Measurements from ENCODE around the gene RAPGEF2. TPM values are rescaled to one million over a fixed set of nuclear protein-coding genes. Genes with fewer than 3 reads are reported as not detected.
"Not testable (repeated sequence)": the region's sequence is repeated elsewhere in the genome, so short reads cannot be mapped to it uniquely, and the experiment has no call there.

The RAPGEF2 gene
- total and polyA plus RNA-seq, 8 donors, result 4.3 to 27.5 (median 13.9) TPM

DNA sequence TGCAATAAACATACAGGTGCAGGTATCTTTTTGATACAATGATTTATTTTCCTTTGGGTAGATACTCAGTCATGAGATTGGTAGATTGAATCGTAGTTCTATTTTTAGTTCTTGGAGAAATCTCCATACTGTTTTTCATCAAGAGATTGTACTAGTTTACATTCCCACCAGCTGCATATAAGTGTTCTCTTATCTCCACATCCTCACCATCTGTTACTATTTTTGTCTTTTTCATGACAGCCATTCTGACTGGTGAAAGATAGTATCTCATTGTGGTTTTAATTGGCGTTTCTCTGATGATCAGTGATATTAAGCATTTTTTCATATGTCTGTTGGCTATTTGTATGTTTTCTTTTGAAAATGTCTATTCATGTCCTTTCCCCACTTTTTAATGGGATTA lies 202.2 kb downstream of the RAPGEF2 start:
- peaks cover 0 to 1% (median 1%) of the 10 kb centered on the region in 3 donors for H3K4me1 ChIP-seq
- H3K27me3 ChIP-seq, result no peaks in the 10 kb centered on the region
- ATAC-seq (no peak), DNase-seq (no peak), FAIRE-seq (no peak)
- TF ChIP-seq, protein P1, sequence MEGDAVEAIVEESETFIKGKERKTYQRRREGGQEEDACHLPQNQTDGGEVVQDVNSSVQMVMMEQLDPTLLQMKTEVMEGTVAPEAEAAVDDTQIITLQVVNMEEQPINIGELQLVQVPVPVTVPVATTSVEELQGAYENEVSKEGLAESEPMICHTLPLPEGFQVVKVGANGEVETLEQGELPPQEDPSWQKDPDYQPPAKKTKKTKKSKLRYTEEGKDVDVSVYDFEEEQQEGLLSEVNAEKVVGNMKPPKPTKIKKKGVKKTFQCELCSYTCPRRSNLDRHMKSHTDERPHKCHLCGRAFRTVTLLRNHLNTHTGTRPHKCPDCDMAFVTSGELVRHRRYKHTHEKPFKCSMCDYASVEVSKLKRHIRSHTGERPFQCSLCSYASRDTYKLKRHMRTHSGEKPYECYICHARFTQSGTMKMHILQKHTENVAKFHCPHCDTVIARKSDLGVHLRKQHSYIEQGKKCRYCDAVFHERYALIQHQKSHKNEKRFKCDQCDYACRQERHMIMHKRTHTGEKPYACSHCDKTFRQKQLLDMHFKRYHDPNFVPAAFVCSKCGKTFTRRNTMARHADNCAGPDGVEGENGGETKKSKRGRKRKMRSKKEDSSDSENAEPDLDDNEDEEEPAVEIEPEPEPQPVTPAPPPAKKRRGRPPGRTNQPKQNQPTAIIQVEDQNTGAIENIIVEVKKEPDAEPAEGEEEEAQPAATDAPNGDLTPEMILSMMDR (IDR thresholded peaks at IDR 0.05), result no peak
- H3K36me3 ChIP-seq, result no peaks in the 10 kb centered on the region
- no peak overlapping the region for H3K4me3 ChIP-seq
- intact Hi-C loops (cut with DNase I), result no loop called here
- 92 to 95% methylated on average over 2 of the region's 2 CpGs for WGBS, 2 donors
- no peak overlapping the region for H3K27ac ChIP-seq
- no peaks in the 10 kb centered on the region for H3K9me3 ChIP-seq

DNA sequence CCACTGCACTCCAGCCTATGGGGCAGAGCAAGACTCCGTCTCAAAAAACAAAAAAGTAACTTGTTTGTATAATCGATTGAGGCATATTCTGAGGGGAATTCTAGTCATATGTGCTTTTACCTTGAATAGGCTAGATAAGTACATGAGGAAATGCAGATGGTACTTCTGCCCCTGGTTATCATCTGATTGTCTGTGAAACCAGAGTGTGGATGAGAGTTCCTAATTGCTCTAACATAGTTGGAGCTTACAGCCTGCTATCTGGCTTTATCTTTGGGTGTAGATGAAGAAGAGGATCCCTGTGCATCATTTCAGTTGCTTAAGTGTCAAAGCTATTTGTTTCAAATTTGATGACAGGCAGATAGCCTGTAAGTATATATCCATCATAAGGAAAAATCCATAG lies 205.1 kb downstream of the RAPGEF2 start:
- Histone ChIP-seq H3K27ac (no peak overlapping the region), H3K27me3 (no peaks in the 10 kb centered on the region), H3K4me3 (no peak overlapping the region), H3K9me3 (no peaks in the 10 kb centered on the region), H3K36me3 (no peaks in the 10 kb centered on the region), H3K4me1 (peaks cover 18 to 26% (median 23%) of the 10 kb centered on the region in 3 donors)
- DNase-seq, result no peak
- intact Hi-C loops (cut with DNase I), result no loop called here
- ATAC-seq, result no peak
- TF ChIP-seq, protein P1 (IDR thresholded peaks at IDR 0.05), result no peak
- 68 to 71% methylated on average over 2 of the region's 2 CpGs for WGBS, 2 donors
- FAIRE-seq, result no peak

DNA sequence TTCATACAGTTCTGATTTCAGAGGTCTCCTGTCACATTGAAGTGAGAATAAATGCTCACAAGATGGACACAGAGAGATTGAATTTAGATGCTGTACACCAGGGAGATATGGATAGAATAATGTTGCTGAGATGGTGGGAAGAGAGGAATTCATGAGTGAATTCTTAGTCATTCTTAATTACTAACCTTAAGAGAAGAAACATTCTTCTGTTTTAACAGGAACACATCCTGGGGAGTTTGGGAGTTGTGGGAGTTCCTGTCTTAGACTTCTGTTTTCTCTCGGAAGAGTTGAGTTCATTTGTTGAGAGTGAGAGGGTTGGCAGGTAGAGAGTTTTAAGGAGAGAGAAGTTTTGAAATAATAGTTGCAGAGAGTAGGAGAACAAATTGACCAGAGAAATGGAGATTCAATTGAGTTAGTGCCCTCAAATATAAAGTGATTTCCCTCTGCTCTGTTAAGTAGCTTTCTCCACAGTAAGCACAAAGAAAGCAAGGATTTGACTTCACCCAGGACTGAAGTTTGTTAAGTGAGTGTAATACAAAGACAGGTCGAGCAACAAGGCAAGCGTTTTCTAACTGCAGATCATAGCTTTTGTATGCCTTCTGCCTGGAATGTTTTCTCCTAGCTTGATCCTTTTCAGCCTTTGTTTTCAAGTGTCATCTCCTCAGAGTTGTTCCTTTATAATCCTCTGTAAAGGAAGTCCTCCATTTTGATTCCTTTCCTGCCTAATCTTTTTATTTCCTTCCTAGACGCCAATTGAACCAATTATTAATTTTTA lies 205.9 kb downstream of the RAPGEF2 start:
- DNase-seq (no peak), FAIRE-seq (no peak), ATAC-seq (no peak)
- no peaks in the 10 kb centered on the region for H3K9me3 ChIP-seq
- intact Hi-C loops (cut with DNase I), result no loop called here
- no peaks in the 10 kb centered on the region for H3K27me3 ChIP-seq
- H3K27ac ChIP-seq, result no peak overlapping the region
- TF ChIP-seq, protein P1 (IDR thresholded peaks at IDR 0.05), result no peak
- WGBS, 2 donors, result 75 to 76% methylated on average over 4 of the region's 4 CpGs
- no peaks in the 10 kb centered on the region for H3K36me3 ChIP-seq
- peaks cover 18 to 29% (median 23%) of the 10 kb centered on the region in 3 donors for H3K4me1 ChIP-seq
- no peak overlapping the region for H3K4me3 ChIP-seq

DNA sequence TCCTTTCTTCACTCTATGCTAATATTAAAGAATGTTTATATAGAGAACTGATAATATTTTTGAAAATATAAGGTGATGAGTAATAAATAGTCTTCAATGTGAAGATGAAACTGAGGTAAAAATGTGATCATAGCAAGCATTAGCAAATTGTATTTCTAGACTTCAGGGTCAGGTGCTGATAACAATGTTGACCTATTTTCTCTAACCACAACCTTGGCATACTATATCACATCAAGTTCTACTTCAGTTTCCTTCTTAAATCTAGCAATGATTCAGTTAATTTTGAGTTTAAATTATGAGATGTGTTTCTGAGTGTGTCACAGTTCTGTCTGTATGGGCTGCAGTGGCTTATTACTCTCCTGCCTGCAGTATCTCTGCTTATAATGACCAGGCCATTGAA lies 209.4 kb downstream of the RAPGEF2 start:
- Histone ChIP-seq H3K4me1 (peaks cover 18 to 29% (median 23%) of the 10 kb centered on the region in 3 donors), H3K36me3 (peaks cover 0 to 18% (median 0%) of the 10 kb centered on the region in 3 donors), H3K4me3 (no peak overlapping the region), H3K27ac (no peak overlapping the region), H3K9me3 (no peaks in the 10 kb centered on the region), H3K27me3 (no peaks in the 10 kb centered on the region)
- intact Hi-C loops (cut with DNase I), result no loop called here
- DNase-seq (no peak), ATAC-seq (peak; percentile 50 to 78 (median 72)), FAIRE-seq (peak; percentile 85)
- TF ChIP-seq, protein P1 (IDR thresholded peaks at IDR 0.05), result no peak

DNA sequence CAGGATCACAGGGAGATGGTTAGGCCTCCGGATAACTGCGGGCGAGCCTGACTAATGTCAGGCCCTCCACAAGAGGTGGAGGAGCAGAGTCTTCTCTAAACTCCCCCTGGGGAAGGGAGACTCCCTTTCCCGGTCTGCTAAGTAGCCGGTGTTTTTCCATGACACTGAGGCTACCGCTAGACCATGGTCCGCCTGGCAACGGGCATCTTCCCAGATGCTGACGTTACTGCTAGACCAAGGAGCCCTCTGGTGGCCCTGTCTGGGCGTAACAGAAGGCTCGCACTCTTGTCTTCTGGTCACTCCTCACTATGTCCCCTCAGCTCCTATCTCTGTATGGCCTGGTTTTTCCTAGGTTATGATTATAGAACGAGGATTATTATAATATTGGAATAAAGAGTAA lies 213.0 kb downstream of the RAPGEF2 start:
- 94 to 96% methylated on average over 12 of the region's 12 CpGs for WGBS, 2 donors
- FAIRE-seq; ATAC-seq; H3K4me3 ChIP-seq; DNase-seq; H3K27ac ChIP-seq; H3K27me3 ChIP-seq; H3K9me3 ChIP-seq; intact Hi-C loops (cut with DNase I): not testable (repeated sequence)
- Histone ChIP-seq H3K36me3 (peaks cover 0 to 18% (median 0%) of the 10 kb centered on the region in 3 donors), H3K4me1 (peaks cover 14 to 20% (median 18%) of the 10 kb centered on the region in 3 donors)
